22Rv1 (cell line): ENCODE data around the gene FLRT2.

Source experiments
- ZFX ChIP-seq: fragments of 450-650 bp; IDR thresholded peaks from 2 replicates; pipeline ENCODE4 v1.6.1; 2017; ENCODE audit warnings: antibody characterized with exemption, borderline replicate concordance
- TF ChIP-seq, protein P1 (sequence below): fragments of 450-650 bp; IDR thresholded peaks from 2 replicates; pipeline ENCODE4 v1.5.1; 2017; ENCODE audit warnings: mild to moderate bottlenecking

DNA sequence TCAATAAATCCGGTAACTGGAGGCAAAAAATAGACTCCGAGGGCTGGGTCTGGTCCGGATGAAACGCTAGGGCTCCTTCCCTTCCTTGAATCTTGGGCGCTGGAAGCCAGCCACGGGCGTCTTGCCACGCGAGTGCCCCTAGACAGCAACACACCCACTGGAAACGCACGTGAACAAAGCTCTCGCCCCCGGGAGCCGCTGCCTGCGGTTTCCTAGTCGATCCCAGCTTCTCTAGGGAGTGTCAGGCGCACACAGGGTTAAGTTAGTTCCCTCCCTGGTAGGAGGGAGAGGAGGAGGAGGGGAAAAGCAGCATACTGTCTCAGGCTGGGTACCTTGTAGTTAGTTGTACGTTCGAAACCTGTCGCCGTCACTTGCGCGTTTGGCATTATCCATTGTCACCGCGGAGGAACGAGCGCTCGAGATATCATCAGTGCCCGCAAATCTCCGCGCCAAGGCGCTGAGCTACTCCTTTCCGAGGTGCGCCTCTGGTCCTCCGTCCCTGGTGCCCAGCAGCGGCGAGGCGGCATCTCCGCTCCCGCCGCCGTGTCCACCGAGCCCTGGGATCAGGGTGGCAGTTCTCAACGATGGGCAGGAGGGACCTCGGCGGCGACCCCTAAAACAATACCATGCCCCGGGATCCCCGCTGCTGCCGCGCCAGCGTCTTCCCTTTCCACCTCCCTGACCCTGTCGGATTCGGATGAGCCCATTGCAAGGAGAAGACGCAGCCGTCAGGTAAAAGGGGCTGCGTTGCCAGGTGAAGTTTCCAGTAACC lies at the start of gene FLRT2:
- TF ChIP-seq, protein P1, sequence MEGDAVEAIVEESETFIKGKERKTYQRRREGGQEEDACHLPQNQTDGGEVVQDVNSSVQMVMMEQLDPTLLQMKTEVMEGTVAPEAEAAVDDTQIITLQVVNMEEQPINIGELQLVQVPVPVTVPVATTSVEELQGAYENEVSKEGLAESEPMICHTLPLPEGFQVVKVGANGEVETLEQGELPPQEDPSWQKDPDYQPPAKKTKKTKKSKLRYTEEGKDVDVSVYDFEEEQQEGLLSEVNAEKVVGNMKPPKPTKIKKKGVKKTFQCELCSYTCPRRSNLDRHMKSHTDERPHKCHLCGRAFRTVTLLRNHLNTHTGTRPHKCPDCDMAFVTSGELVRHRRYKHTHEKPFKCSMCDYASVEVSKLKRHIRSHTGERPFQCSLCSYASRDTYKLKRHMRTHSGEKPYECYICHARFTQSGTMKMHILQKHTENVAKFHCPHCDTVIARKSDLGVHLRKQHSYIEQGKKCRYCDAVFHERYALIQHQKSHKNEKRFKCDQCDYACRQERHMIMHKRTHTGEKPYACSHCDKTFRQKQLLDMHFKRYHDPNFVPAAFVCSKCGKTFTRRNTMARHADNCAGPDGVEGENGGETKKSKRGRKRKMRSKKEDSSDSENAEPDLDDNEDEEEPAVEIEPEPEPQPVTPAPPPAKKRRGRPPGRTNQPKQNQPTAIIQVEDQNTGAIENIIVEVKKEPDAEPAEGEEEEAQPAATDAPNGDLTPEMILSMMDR: no peak
- no peak for TF ChIP-seq ZFX
